Trophoblast cell (in vitro differentiated cells and primary cell): ENCODE data around the gene NRCAM. TPM values are rescaled to one million over a fixed set of nuclear protein-coding genes. Genes with fewer than 3 reads are reported as not detected.
A peak's percentile ranks its signal among the peaks of the same experiment; 100 is the strongest.
"Not testable (repeated sequence)": the region's sequence is repeated elsewhere in the genome, so short reads cannot be mapped to it uniquely, and the experiment has no call there.

Source experiments
- DNase-seq, 2 donors: peaks; one replicate each; pipeline ENCODE4 v3.0.0-alpha.2; 2016
- H2AFZ ChIP-seq: 2 replicates; pipeline ENCODE4 v1.6.1; 2013; ENCODE audit warnings: low read length, moderate library complexity, mild to moderate bottlenecking; ENCODE audit not compliant: insufficient read depth, poor library complexity
- H2AK5ac ChIP-seq: 2 replicates; pipeline ENCODE4 v1.6.1; 2013; ENCODE audit warnings: mild to moderate bottlenecking, low read length
- H2BK120ac ChIP-seq: 2 replicates; pipeline ENCODE4 v1.6.1; 2013; ENCODE audit warnings: low read length, mild to moderate bottlenecking, moderate library complexity; ENCODE audit not compliant: insufficient read depth, poor library complexity
- H2BK12ac ChIP-seq: 2 replicates; pipeline ENCODE4 v1.6.1; 2013; ENCODE audit warnings: mild to moderate bottlenecking, low read length, moderate library complexity
- H2BK5ac ChIP-seq: 2 replicates; pipeline ENCODE4 v1.6.1; 2013; ENCODE audit warnings: low read length, low read depth, moderate library complexity, mild to moderate bottlenecking; ENCODE audit not compliant: poor library complexity
- H3K14ac ChIP-seq: 2 replicates; pipeline ENCODE4 v1.6.1; 2013; ENCODE audit warnings: mild to moderate bottlenecking, low read length
- H3K18ac ChIP-seq: 2 replicates; pipeline ENCODE4 v1.6.1; 2013; ENCODE audit warnings: mild to moderate bottlenecking, low read length
- H3K23ac ChIP-seq: 2 replicates; pipeline ENCODE4 v1.6.1; 2013; ENCODE audit warnings: low read length
- H3K27ac ChIP-seq: 2 replicates; pipeline ENCODE4 v1.5.1; 2013; ENCODE audit warnings: low read depth, mild to moderate bottlenecking, inconsistent platforms, low read length, moderate library complexity
- H3K27me3 ChIP-seq: 2 replicates; pipeline ENCODE4 v1.6.1; 2013; ENCODE audit warnings: inconsistent platforms, mild to moderate bottlenecking, low read length, moderate library complexity; ENCODE audit not compliant: insufficient read depth
- H3K36me3 ChIP-seq, 2 experiments: 1 replicate in 1 of 2; 2 replicates in 1 of 2; pipeline ENCODE4 v1.6.1; 2013; ENCODE audit warnings: low read length in 2 of 2, mild to moderate bottlenecking in 2 of 2, moderate library complexity in 1 of 2; ENCODE audit not compliant: insufficient read depth in 2 of 2, control insufficient read depth in 1 of 2
- H3K4ac ChIP-seq: 2 replicates; pipeline ENCODE4 v1.6.1; 2013; ENCODE audit warnings: low read depth, mild to moderate bottlenecking, low read length, moderate library complexity
- H3K4me1 ChIP-seq, 2 experiments: 1 replicate in 1 of 2; 2 replicates in 1 of 2; pipeline ENCODE4 v1.6.1; 2013; ENCODE audit warnings: low read length in 2 of 2, mild to moderate bottlenecking in 2 of 2, moderate library complexity in 1 of 2; ENCODE audit not compliant: insufficient read depth in 2 of 2, control insufficient read depth in 1 of 2
- H3K4me2 ChIP-seq: 2 replicates; pipeline ENCODE4 v1.6.1; 2013; ENCODE audit warnings: inconsistent platforms, mild to moderate bottlenecking, low read length, moderate library complexity
- H3K4me3 ChIP-seq: 2 replicates; pipeline ENCODE4 v1.5.1; 2013; ENCODE audit warnings: mild to moderate bottlenecking, low read depth, low read length, inconsistent platforms
- H3K79me1 ChIP-seq: one replicate; pipeline ENCODE4 v1.6.1; 2013; ENCODE audit warnings: low read length
- H3K79me2 ChIP-seq: 2 replicates; pipeline ENCODE4 v1.6.1; 2013; ENCODE audit warnings: low read length, mild to moderate bottlenecking; ENCODE audit not compliant: control insufficient read depth, insufficient read depth, poor library complexity
- H3K9ac ChIP-seq: 2 replicates; pipeline ENCODE4 v1.6.1; 2013; ENCODE audit warnings: mild to moderate bottlenecking, low read length
- H3K9me3 ChIP-seq: 2 replicates; pipeline ENCODE4 v1.6.1; 2013; ENCODE audit warnings: low read depth, mild to moderate bottlenecking, control low read depth, inconsistent platforms, low read length; ENCODE audit not compliant: insufficient read depth
- H4K12ac ChIP-seq: 2 replicates; pipeline ENCODE4 v1.6.1; 2013; ENCODE audit warnings: low read depth, mild to moderate bottlenecking, low read length, moderate library complexity
- H4K8ac ChIP-seq: 2 replicates; pipeline ENCODE4 v1.6.1; 2013; ENCODE audit warnings: low read depth, mild to moderate bottlenecking, low read length, moderate library complexity
- H4K91ac ChIP-seq: one replicate; pipeline ENCODE4 v1.6.1; 2013; ENCODE audit warnings: low read depth, mild to moderate bottlenecking, low read length, moderate library complexity
- WGBS: extraction: QIAGEN DNeasy Blood & Tissue Kit; methylation state at CpG from one replicate; pipeline ENCODE4 v1.1.7; 2013; ENCODE audit warnings: missing lambda C conversion rate; ENCODE audit not compliant: insufficient read length, insufficient coverage; ENCODE audit errors: extremely low coverage; 5-methylcytosine and 5-hydroxymethylcytosine counted together
- polyA plus RNA-seq: library from polyadenylated mRNA; stranded (reverse); fragments of 200-250 nt; gene quantifications from 2 replicates; pipeline ENCODE4 v1.2.3, GENCODE V29; 2013

NRCAM gene
- polyA plus RNA-seq, result 0.38 and 0.47 TPM in 2 replicates

DNA sequence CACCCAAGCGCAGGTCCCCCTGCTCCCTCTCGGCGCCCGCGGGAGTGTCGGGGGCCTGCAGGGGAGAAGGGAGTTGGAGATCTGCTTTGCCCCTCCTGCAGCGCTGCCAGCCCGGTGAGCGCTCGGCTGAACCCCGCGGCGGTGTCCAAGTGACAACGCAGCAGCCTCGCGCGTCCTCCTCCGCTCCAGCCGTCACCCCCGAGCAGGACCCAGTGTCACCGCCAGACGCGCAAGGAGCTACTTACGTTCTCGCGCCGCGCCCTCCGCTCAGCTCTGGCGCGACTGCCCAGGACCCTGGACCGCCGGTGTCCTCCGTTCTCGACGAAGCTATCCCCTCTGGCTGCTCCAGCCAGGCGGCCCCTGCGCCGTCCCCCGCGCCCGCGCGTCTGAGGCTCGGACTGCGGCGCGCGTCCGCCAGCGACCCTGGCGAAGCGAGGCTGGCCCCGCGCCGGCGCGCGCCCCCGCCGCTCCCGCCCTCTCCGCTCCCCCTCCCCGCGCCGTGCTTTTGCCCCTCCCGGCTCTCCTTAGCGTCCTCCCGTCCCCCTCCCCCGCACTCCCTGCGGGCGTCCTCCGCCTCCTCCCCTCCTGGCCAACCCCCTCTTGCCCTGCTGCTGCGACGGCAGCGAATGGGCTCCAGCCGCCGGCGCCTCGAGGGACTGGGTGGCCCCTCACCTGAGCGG, at the start of gene NRCAM:
Gene NRCAM, minus strand, starts transcription at position 439 of the 680 bp plus-strand sequence. CDS start 216,372 bp downstream, outside the sequence.
- Histone ChIP-seq H2AK5ac (no peak within 1 kb of the TSS), H3K4me1 (peaks cover 10 to 16% of the 10 kb centered on the region in 2 experiments), H2BK120ac (no peak within 1 kb of the TSS), H3K9me3 (peaks cover 8% of the 10 kb centered on the region), H3K18ac (no peak within 1 kb of the TSS), H4K91ac (no peak within 1 kb of the TSS), H3K23ac (no peak within 1 kb of the TSS), H4K8ac (no peak within 1 kb of the TSS), H3K4me2 (peak within 1 kb of the TSS; percentile 99), H3K14ac (no peak within 1 kb of the TSS), H4K12ac (peak within 1 kb of the TSS; percentile 26), H3K79me1 (no peaks in the 10 kb centered on the region), H2AFZ (no peak within 1 kb of the TSS), H3K79me2 (no peaks in the 10 kb centered on the region), H3K27ac (no peak within 1 kb of the TSS), H3K9ac (no peak within 1 kb of the TSS), H2BK12ac (no peak within 1 kb of the TSS), H3K36me3 (no peaks in the 10 kb centered on the region), H3K4ac (no peak within 1 kb of the TSS), H3K27me3 (peaks cover 39% of the 10 kb centered on the region), H2BK5ac (no peak within 1 kb of the TSS), H3K4me3 (peak within 1 kb of the TSS; percentile 78)
- WGBS, result no CpG with 5 or more reads among the region's 81 CpGs
- DNase-seq, result peak in 1 of 2 donors; percentile 38

- H3K23ac ChIP-seq, H3K14ac ChIP-seq, H3K27me3 ChIP-seq, H3K79me1 ChIP-seq, H2AFZ ChIP-seq, H4K8ac ChIP-seq, H3K9me3 ChIP-seq, H3K79me2 ChIP-seq, H3K4me1 ChIP-seq, H3K18ac ChIP-seq, H2BK120ac ChIP-seq, H2BK5ac ChIP-seq, H3K4ac ChIP-seq, H3K27ac ChIP-seq, H4K12ac ChIP-seq, DNase-seq, H3K9ac ChIP-seq, H3K4me2 ChIP-seq, H3K4me3 ChIP-seq, H4K91ac ChIP-seq, H2BK12ac ChIP-seq, H2AK5ac ChIP-seq, H3K36me3 ChIP-seq: not testable (repeated sequence)
- WGBS, result no CpG with 5 or more reads among the region's 3 CpGs
These were observed 48.3 kb upstream of the NRCAM start for GRCh38 chr7:108504576-108504975.

- no peak overlapping the region for H3K4me3 ChIP-seq
- no peak overlapping the region for H4K12ac ChIP-seq
- H3K9ac ChIP-seq, result no peak overlapping the region
- H3K36me3 ChIP-seq, result peaks cover 4 to 6% of the 10 kb centered on the region in 2 experiments
- H2BK12ac ChIP-seq, result no peak overlapping the region
- H4K8ac ChIP-seq, result no peak overlapping the region
- H3K79me1 ChIP-seq, result no peaks in the 10 kb centered on the region
- WGBS, result no CpG with 5 or more reads among the region's 5 CpGs
- no peaks in the 10 kb centered on the region for H3K27me3 ChIP-seq
- H3K79me2 ChIP-seq, result no peaks in the 10 kb centered on the region
- no peak overlapping the region for H3K4me2 ChIP-seq
- H3K23ac ChIP-seq, result no peak overlapping the region
- DNase-seq, result no peak
- H3K14ac ChIP-seq, result no peak overlapping the region
- H2BK120ac ChIP-seq, result no peak overlapping the region
- no peak overlapping the region for H2AK5ac ChIP-seq
- no peak overlapping the region for H3K18ac ChIP-seq
- H3K27ac ChIP-seq, result no peak overlapping the region
- H2AFZ ChIP-seq, result no peak overlapping the region
- no peaks in the 10 kb centered on the region for H3K4me1 ChIP-seq
- no peak overlapping the region for H3K4ac ChIP-seq
- H3K9me3 ChIP-seq, result no peaks in the 10 kb centered on the region
- H2BK5ac ChIP-seq, result no peak overlapping the region
- no peak overlapping the region for H4K91ac ChIP-seq
These were observed 47.1 kb upstream of the NRCAM start for GRCh38 chr7:108503112-108504026.

GRCh38 chr7:108499566-108499965, 43.3 kb upstream of the NRCAM start:
- no peaks in the 10 kb centered on the region for H3K79me2 ChIP-seq
- no peak overlapping the region for H4K91ac ChIP-seq
- no peak overlapping the region for H3K23ac ChIP-seq
- H3K9me3 ChIP-seq, result no peaks in the 10 kb centered on the region
- no peak overlapping the region for H2BK5ac ChIP-seq
- no peak overlapping the region for H3K27ac ChIP-seq
- H3K79me1 ChIP-seq, result no peaks in the 10 kb centered on the region
- no peak for DNase-seq
- no peak overlapping the region for H3K18ac ChIP-seq
- no peak overlapping the region for H3K9ac ChIP-seq
- WGBS, result no CpG with 5 or more reads among the region's 1 CpG
- no peak overlapping the region for H2AFZ ChIP-seq
- no peak overlapping the region for H3K14ac ChIP-seq
- H2BK120ac ChIP-seq, result no peak overlapping the region
- H2BK12ac ChIP-seq, result no peak overlapping the region
- H4K8ac ChIP-seq, result no peak overlapping the region
- H3K4me3 ChIP-seq, result no peak overlapping the region
- H3K4me1 ChIP-seq, result no peaks in the 10 kb centered on the region
- no peak overlapping the region for H4K12ac ChIP-seq
- no peaks in the 10 kb centered on the region for H3K27me3 ChIP-seq
- no peak overlapping the region for H3K4me2 ChIP-seq
- no peak overlapping the region for H2AK5ac ChIP-seq
- no peak overlapping the region for H3K4ac ChIP-seq
- peaks cover 4 to 6% of the 10 kb centered on the region in 2 experiments for H3K36me3 ChIP-seq
